LNCAP (cell line): ENCODE measurements around the gene MTMR10.

Source experiments
- CTCF ChIP-seq: fragments of 450-650 bp; IDR thresholded peaks from 2 replicates; pipeline ENCODE4 v1.5.1; 2017; ENCODE audit warnings: mild to moderate bottlenecking

Gene MTMR10

GRCh38 chr15:30901889-30902288, 89.5 kb downstream of the MTMR10 start:
- no peak for TF ChIP-seq CTCF

GRCh38 chr15:30896211-30896606, 95.2 kb downstream of the MTMR10 start:
- TF ChIP-seq CTCF, result no peak

GRCh38 chr15:30895461-30896210, 95.8 kb downstream of the MTMR10 start:
- no peak for TF ChIP-seq CTCF

GRCh38 chr15:30889196-30889595, 102.2 kb downstream of the MTMR10 start:
- TF ChIP-seq CTCF, result no peak
